RWPE1 (cell line): ENCODE data around the gene OR56B1.

Experiments used
- CTCF ChIA-PET: fragments of 350-600 bp; sonication (Branson Sonifier 250); formaldehyde crosslinking; extraction: SDS; loops from one replicate; lab custom pipeline; 2021; lab: Yijun Ruan, JAX
- POLR2A ChIA-PET: fragments of 400-600 bp; formaldehyde crosslinking; extraction: SDS; loops from one replicate; lab custom pipeline; 2020; ENCODE audit warnings: antibody characterized with exemption; ENCODE audit not compliant: low non-redundant PET; lab: Yijun Ruan, JAX
- DNase-seq: peaks from one replicate; pipeline ENCODE4 v3.0.0; 2012; ENCODE audit warnings: low spot score
- H3K27ac ChIP-seq: fragments of 450-650 bp; 2 replicates; pipeline ENCODE4 v1.5.1; 2017
- CTCF ChIP-seq: fragments of 450-650 bp; conservative IDR thresholded peaks from 2 replicates; pipeline ENCODE4 v1.5.1; 2017; ENCODE audit warnings: low read depth, mild to moderate bottlenecking

Gene OR56B1

GRCh38 chr11:5722622-5723021 is 13.6 kb upstream of the OR56B1 start:
- no peak overlapping the region for H3K27ac ChIP-seq
- ChIA-PET POLR2A (no interaction called here), CTCF (no interaction called here)
- DNase-seq = no peak
- no peak for TF ChIP-seq CTCF

- no peak for DNase-seq
- CTCF ChIA-PET = no interaction called here
- TF ChIP-seq CTCF = no peak
- H3K27ac ChIP-seq = no peak overlapping the region
- POLR2A ChIA-PET = no interaction called here
These were observed 9.9 kb upstream of the OR56B1 start for GRCh38 chr11:5726351-5726750.

DNA sequence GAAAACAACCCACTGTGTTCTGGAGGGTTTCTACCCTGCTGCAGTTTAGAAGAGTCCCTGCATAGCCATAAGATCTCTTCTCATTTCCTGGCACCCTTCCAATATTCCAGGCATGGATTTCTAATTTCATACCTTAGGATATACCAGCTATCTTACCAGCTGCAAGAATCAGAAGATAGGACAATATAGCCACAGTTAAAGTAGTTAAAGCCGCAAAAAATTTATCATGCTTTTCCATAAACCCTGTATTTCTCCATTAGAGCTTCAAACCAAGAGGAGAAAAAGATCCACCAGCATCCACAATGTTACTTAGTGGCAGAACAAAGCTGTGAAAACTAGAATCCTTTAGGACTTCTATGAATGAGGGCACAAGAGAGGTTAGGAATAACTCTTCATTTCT is 8.6 kb upstream of the OR56B1 start:
- ChIA-PET CTCF (no interaction called here), POLR2A (interaction anchor here (0.6 kb wide), 1 partner anchor 9 kb away, joined by 3 read pairs; no protein-coding TSS in a partner anchor)
- no peak overlapping the region for H3K27ac ChIP-seq
- DNase-seq = no peak
- TF ChIP-seq CTCF = no peak

- ChIA-PET POLR2A (interaction anchor here (0.6 kb wide), 1 partner anchor 10 kb away, joined by 3 read pairs; no protein-coding TSS in a partner anchor), CTCF (no interaction called here)
- no peak overlapping the region for H3K27ac ChIP-seq
- DNase-seq = no peak
- no peak for TF ChIP-seq CTCF
These were observed 843 bp downstream of the OR56B1 start for GRCh38 chr11:5737091-5737490.

GRCh38 chr11:5737670-5738392 is 1.6 kb downstream of the OR56B1 start:
- ChIA-PET POLR2A (no interaction called here), CTCF (no interaction called here)
- no peak overlapping the region for H3K27ac ChIP-seq
- DNase-seq = no peak
- TF ChIP-seq CTCF = no peak

DNA sequence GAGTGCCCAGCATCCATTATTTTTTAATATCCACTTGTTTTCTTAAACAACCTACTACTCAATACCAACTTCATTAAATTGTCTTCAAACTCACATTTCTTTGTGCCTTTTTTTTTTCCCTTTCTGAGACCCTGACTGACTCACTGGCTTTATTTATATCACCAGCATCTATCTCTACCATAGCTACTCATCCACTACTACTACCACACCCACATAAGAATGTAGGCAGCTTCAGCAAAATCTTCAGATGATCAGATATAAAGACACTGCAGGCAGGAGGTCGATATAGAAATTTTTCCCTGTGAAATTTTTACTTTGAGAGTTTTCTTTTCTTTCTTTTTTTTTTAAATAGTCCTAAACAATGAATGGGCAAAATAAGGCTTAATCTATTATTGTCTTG is 2.2 kb downstream of the OR56B1 start:
- CTCF ChIA-PET = no interaction called here
- no peak for TF ChIP-seq CTCF
- POLR2A ChIA-PET = no interaction called here
- H3K27ac ChIP-seq = no peak overlapping the region
- no peak for DNase-seq
